Activated CD8-positive, alpha-beta T cell treated with anti-CD3 and anti-CD28 coated beads for 36 hours (primary cell): Measurements from ENCODE around the gene EGFR. TPM values are rescaled to one million over a fixed set of nuclear protein-coding genes. Genes with fewer than 3 reads are reported as not detected.
"Not testable (repeated sequence)": the region's sequence is repeated elsewhere in the genome, so short reads cannot be mapped to it uniquely, and the experiment has no call there.

Experiments used
- ATAC-seq: fragments of 200-7000 bp; cut with Tn5 transposase; one replicate; pipeline ENCODE4 v1.10.0; 2021; ENCODE audit warnings: mild to moderate bottlenecking, moderate library complexity
- CTCF ChIA-PET: fragments of 350-600 bp; sonication (Branson Sonifier 250); formaldehyde crosslinking; loops from one replicate; lab custom pipeline; 2021; ENCODE audit warnings: antibody characterized with exemption; lab: Charles Lee
- POLR2A ChIA-PET: fragments of 350-600 bp; sonication (Branson Sonifier 250); formaldehyde crosslinking; loops from one replicate; lab custom pipeline; 2021; ENCODE audit warnings: antibody characterized with exemption; lab: Charles Lee
- DNase-seq: peaks from one replicate; pipeline ENCODE4 v3.0.0-alpha.2; 2020
- H3K27ac Mint-ChIP-seq: one replicate; pipeline ENCODE4 v1.8.0; 2021; ENCODE audit warnings: mild to moderate bottlenecking, mixed read lengths
- H3K27me3 Mint-ChIP-seq: one replicate; pipeline ENCODE4 v1.8.0; 2021; ENCODE audit warnings: mixed read lengths
- H3K36me3 Mint-ChIP-seq: one replicate; pipeline ENCODE4 v1.8.0; 2021; ENCODE audit warnings: low read depth, mixed read lengths
- H3K4me1 Mint-ChIP-seq: one replicate; pipeline ENCODE4 v1.8.0; 2021; ENCODE audit warnings: low read depth, mixed read lengths
- H3K4me3 Mint-ChIP-seq: one replicate; pipeline ENCODE4 v1.8.0; 2021; ENCODE audit warnings: mild to moderate bottlenecking, moderate library complexity, mixed read lengths
- H3K9me3 Mint-ChIP-seq: one replicate; pipeline ENCODE4 v1.8.0; 2021; ENCODE audit warnings: mixed read lengths
- CTCF ChIP-seq: fragments of 200-600 bp; IDR thresholded peaks from one replicate; pipeline ENCODE4 v1.8.0; 2022; ENCODE audit warnings: antibody characterized with exemption, mild to moderate bottlenecking
- intact Hi-C: fragments of 100-400 bp; cut with micrococcal nuclease; formaldehyde crosslinking; loops from one replicate; pipeline ENCODE4 v1.10.0; 2022
- total RNA-seq, 2 experiments: library from RNA; stranded (reverse); gene quantifications; one replicate each; pipeline ENCODE4 v1.2.3, GENCODE V29; 2021

The EGFR gene
- total RNA-seq, 2 experiments from 2014 or later = not detected

- Mint-ChIP-seq H3K27ac (no peak overlapping the region), H3K36me3 (no peaks in the 10 kb centered on the region), H3K4me1 (no peaks in the 10 kb centered on the region), H3K9me3 (peaks cover 6% of the 10 kb centered on the region), H3K27me3 (peaks cover 2% of the 10 kb centered on the region), H3K4me3 (no peak overlapping the region)
- no peak for DNase-seq
- no peak for TF ChIP-seq CTCF
- ChIA-PET POLR2A (no interaction called here), CTCF (interaction anchor here (0.9 kb wide), 1 partner anchor 90 kb away, joined by 3 read pairs; no protein-coding TSS in a partner anchor)
- intact Hi-C loops = no loop called here
- no peak for ATAC-seq
These were observed 145.7 kb downstream of the EGFR start for GRCh38 chr7:55164527-55164926.

- DNase-seq = no peak
These were observed 146.5 kb downstream of the EGFR start for GRCh38 chr7:55165176-55165861.

GRCh38 chr7:55167296-55167695, 148.5 kb downstream of the EGFR start:
- DNase-seq, H3K36me3 Mint-ChIP-seq, H3K27ac Mint-ChIP-seq, POLR2A ChIA-PET, H3K4me3 Mint-ChIP-seq, ATAC-seq, H3K9me3 Mint-ChIP-seq, H3K4me1 Mint-ChIP-seq, CTCF ChIA-PET, H3K27me3 Mint-ChIP-seq, intact Hi-C loops: not testable (repeated sequence)

More at GRCh38 chr7:55165176-55165861, 146.5 kb downstream of the EGFR start:
- Mint-ChIP-seq H3K36me3 (no peaks in the 10 kb centered on the region), H3K27me3 (peaks cover 2% of the 10 kb centered on the region), H3K4me1 (no peaks in the 10 kb centered on the region), H3K9me3 (peaks cover 6% of the 10 kb centered on the region), H3K4me3 (no peak overlapping the region), H3K27ac (no peak overlapping the region)
- no peak for TF ChIP-seq CTCF
- CTCF ChIA-PET = interaction anchor here (1.1 kb wide), 1 partner anchor 90 kb away, joined by 4 read pairs; no protein-coding TSS in a partner anchor
- no peak for ATAC-seq
- intact Hi-C loops = no loop called here
- POLR2A ChIA-PET = no interaction called here

GRCh38 chr7:55170335-55171069, 151.7 kb downstream of the EGFR start:
- intact Hi-C loops = no loop called here
- POLR2A ChIA-PET = interaction anchor here (0.6 kb wide), 2 partner anchors 20 to 198 kb away, joined by 3 to 4 read pairs; no protein-coding TSS in a partner anchor
- H3K36me3 Mint-ChIP-seq = no peaks in the 10 kb centered on the region
- no peak overlapping the region for H3K4me3 Mint-ChIP-seq
- CTCF ChIA-PET = interaction anchor here (0.8 kb wide), 1 partner anchor 25 kb away, joined by 3 read pairs; no protein-coding TSS in a partner anchor
- no peak for TF ChIP-seq CTCF
- no peaks in the 10 kb centered on the region for H3K4me1 Mint-ChIP-seq
- DNase-seq (no peak), ATAC-seq (no peak)
- no peaks in the 10 kb centered on the region for H3K27me3 Mint-ChIP-seq
- no peak overlapping the region for H3K27ac Mint-ChIP-seq
- H3K9me3 Mint-ChIP-seq = peaks cover 6% of the 10 kb centered on the region

- no peak for DNase-seq
- Mint-ChIP-seq H3K27me3 (no peaks in the 10 kb centered on the region), H3K4me3 (no peak overlapping the region), H3K36me3 (no peaks in the 10 kb centered on the region), H3K27ac (no peak overlapping the region), H3K4me1 (no peaks in the 10 kb centered on the region), H3K9me3 (peaks cover 6% of the 10 kb centered on the region)
- no peak for TF ChIP-seq CTCF
- ChIA-PET POLR2A (interaction anchor here (0.6 kb wide), 2 partner anchors 20 to 40 kb away, joined by 3 read pairs; no protein-coding TSS in a partner anchor), CTCF (interaction anchor here (0.8 kb wide), 1 partner anchor 25 kb away, joined by 3 read pairs; no protein-coding TSS in a partner anchor)
- intact Hi-C loops = no loop called here
- ATAC-seq = no peak
These were observed 152.3 kb downstream of the EGFR start for GRCh38 chr7:55171157-55171556.
